Measurements from ENCODE around the gene ANKIB1. TPM values are rescaled to one million over a fixed set of nuclear protein-coding genes. Genes with fewer than 3 reads are reported as not detected.
A peak's percentile ranks its signal among the peaks of the same experiment; 100 is the strongest.

The ANKIB1 gene
- total and polyA plus RNA-seq, 4 donors, result 12.0 to 75.1 (median 44.0) TPM

- Histone ChIP-seq H3K27me3 (ENCODE audit: control insufficient read depth in 1 of 2, insufficient read depth in 2 of 2, low read length in 1 of 2) (no peaks in the 10 kb centered on the region), H3K9me3 (ENCODE audit: control insufficient read depth, low read length) (no peaks in the 10 kb centered on the region), H3K4me3 (ENCODE audit: low read length in 2 of 2) (no peak overlapping the region), H3K36me3 (ENCODE audit: control insufficient read depth in 1 of 2, insufficient read depth in 2 of 2, low read length in 1 of 2) (no peaks in the 10 kb centered on the region), H3K27ac (ENCODE audit: low read depth in 1 of 2, low read length in 2 of 2) (no peak overlapping the region), H3K4me1 (ENCODE audit: control insufficient read depth in 1 of 2, insufficient read depth in 2 of 2, low read length in 2 of 2) (no peaks in the 10 kb centered on the region)
- intact Hi-C loops (cut with DNase I), result loop anchor here (2.0 to 10.0 kb wide), 4 partner anchors 22 to 312 kb away; partner anchors contain the start of genes LRRD1 (in 2 of the 2) and CYP51A1 (in 1 of the 2)
- WGBS, 2 donors, result 52 to 53% methylated on average over 21 of the region's 21 CpGs
- ATAC-seq (ENCODE audit: low FRiP score) (no peak), DNase-seq (no peak)
Observed at GRCh38 chr7:92446869-92447344, 201.1 kb downstream of the ANKIB1 start.

GRCh38 chr7:92447345-92448204, 201.8 kb downstream of the ANKIB1 start, which contains the start of gene GATAD1:
TSS of gene GATAD1 (plus strand) at chr7:92447482. CDS start at chr7:92447730, 248 bp downstream.
- ATAC-seq (ENCODE audit: low FRiP score) (peak; percentile 99), DNase-seq (peak; percentile 94 to 96)
- WGBS, 2 donors, result 0 to 1% methylated on average over 61 to 87 of the region's 87 CpGs
- Histone ChIP-seq H3K4me1 (ENCODE audit: control insufficient read depth in 1 of 2, insufficient read depth in 2 of 2, low read length in 2 of 2) (no peaks in the 10 kb centered on the region), H3K4me3 (ENCODE audit: low read length in 2 of 2) (peak within 1 kb of the TSS; percentile 66 to 98), H3K27me3 (ENCODE audit: control insufficient read depth in 1 of 2, insufficient read depth in 2 of 2, low read length in 1 of 2) (no peaks in the 10 kb centered on the region), H3K9me3 (ENCODE audit: control insufficient read depth, low read length) (no peaks in the 10 kb centered on the region), H3K27ac (ENCODE audit: low read depth in 1 of 2, low read length in 2 of 2) (peak within 1 kb of the TSS; percentile 84 to 88), H3K36me3 (ENCODE audit: control insufficient read depth in 1 of 2, insufficient read depth in 2 of 2, low read length in 1 of 2) (peaks cover 0 to 2% of the 10 kb centered on the region in 2 donors)
- intact Hi-C loops (cut with DNase I), result loop anchor here (2.0 to 10.0 kb wide), 4 partner anchors 23 to 313 kb away; partner anchors contain the start of genes LRRD1 (in 2 of the 2) and CYP51A1 (in 1 of the 2)

GRCh38 chr7:92448205-92448747, 202.5 kb downstream of the ANKIB1 start:
- peaks cover 0 to 2% of the 10 kb centered on the region in 2 donors for H3K36me3 ChIP-seq (ENCODE audit: control insufficient read depth in 1 of 2, insufficient read depth in 2 of 2, low read length in 1 of 2)
- H3K4me1 ChIP-seq (ENCODE audit: control insufficient read depth in 1 of 2, insufficient read depth in 2 of 2, low read length in 2 of 2), result no peaks in the 10 kb centered on the region
- H3K9me3 ChIP-seq (ENCODE audit: control insufficient read depth, low read length), result no peaks in the 10 kb centered on the region
- H3K27ac ChIP-seq (ENCODE audit: low read depth in 1 of 2, low read length in 2 of 2), result peak overlapping the region; percentile 59 to 88
- intact Hi-C loops (cut with DNase I), result loop anchor here (5.0 to 10.0 kb wide), 3 partner anchors 273 to 313 kb away; partner anchors contain the start of genes LRRD1 (in 2 of the 2) and CYP51A1 (in 1 of the 2)
- H3K27me3 ChIP-seq (ENCODE audit: control insufficient read depth in 1 of 2, insufficient read depth in 2 of 2, low read length in 1 of 2), result no peaks in the 10 kb centered on the region
- 0 to 1% methylated on average over 11 of the region's 11 CpGs for whole genome bisulfite sequencing, 2 donors
- DNase-seq (peak in 1 of 2 donors; percentile 50), ATAC-seq (ENCODE audit: low FRiP score) (no peak)
- peak overlapping the region; percentile 66 to 98 for H3K4me3 ChIP-seq (ENCODE audit: low read length in 2 of 2)

Small RNA genes within 50 kb of the gene (microRNA-seq; reads per million reads assigned to microRNA genes)
- gene MIR1285-1, result 0 reads per million in 2 donors

Other genes starting within 250 kb of the ANKIB1 start
- 10 to 100 TPM; 30.7 to 38.4 TPM for gene CYP51A1, start 111.5 kb upstream of the ANKIB1 start, total RNA-seq
- gene CYP51A1, start 111.5 kb upstream of the ANKIB1 start, polyA plus RNA-seq, result 10 to 100 TPM in 1 of 2 donors, 1 to 10 TPM in 1; 9.4 to 15.1 TPM
- under 1 TPM in 1 of 2 donors, not detected in 1; 0.51 TPM for gene LRRD1, start 66.8 kb upstream of the ANKIB1 start, total RNA-seq
- not detected for gene LRRD1, start 66.8 kb upstream of the ANKIB1 start, polyA plus RNA-seq
- gene KRIT1, start 60 bp upstream of the ANKIB1 start, total RNA-seq, result 10 to 100 TPM; 36.3 to 65.2 TPM
- 10 to 100 TPM; 14.3 to 20.4 TPM for gene KRIT1, start 60 bp upstream of the ANKIB1 start, polyA plus RNA-seq
- 10 to 100 TPM; 34.3 to 48.7 TPM for gene GATAD1, start 201.5 kb downstream of the ANKIB1 start, total RNA-seq
- gene GATAD1, start 201.5 kb downstream of the ANKIB1 start, polyA plus RNA-seq, result 10 to 100 TPM; 14.3 to 49.5 TPM
- not detected for gene ERVW-1, start 232.0 kb downstream of the ANKIB1 start, total RNA-seq
- gene ERVW-1, start 232.0 kb downstream of the ANKIB1 start, polyA plus RNA-seq, result not detected

All from aorta (tissue), 5 donors.